Immature natural killer cell (primary cell): ENCODE results near the gene DNAJC1. TPM values are rescaled to one million over a fixed set of nuclear protein-coding genes. Genes with fewer than 3 reads are reported as not detected.
"Not testable (repeated sequence)": the region's sequence is repeated elsewhere in the genome, so short reads cannot be mapped to it uniquely, and the experiment has no call there.

Experiments used
- DNase-seq, 3 donors: peaks; one replicate each; pipeline ENCODE4 v3.0.0; 2022; ENCODE audit warnings: mixed read lengths in 1 of 3
- H3K27ac Mint-ChIP-seq, 6 donors: one replicate each; pipeline ENCODE4 v1.8.0; 2020; ENCODE audit warnings: mixed read lengths in 6 of 6, mild to moderate bottlenecking in 5 of 6, inconsistent platforms in 4 of 6, moderate library complexity in 3 of 6
- H3K27me3 Mint-ChIP-seq, 3 donors: one replicate each; pipeline ENCODE4 v1.8.0; 2020 to 2021; ENCODE audit warnings: low read depth in 3 of 3, mild to moderate bottlenecking in 3 of 3, mixed read lengths in 3 of 3, moderate library complexity in 3 of 3, inconsistent platforms in 1 of 3
- H3K36me3 Mint-ChIP-seq, 3 donors: one replicate each; pipeline ENCODE4 v1.8.0; 2020; ENCODE audit warnings: mixed read lengths in 3 of 3, inconsistent platforms in 2 of 3, mild to moderate bottlenecking in 2 of 3
- H3K4me1 Mint-ChIP-seq, 2 donors: one replicate each; pipeline ENCODE4 v1.8.0; 2020; ENCODE audit warnings: inconsistent platforms in 2 of 2, mild to moderate bottlenecking in 2 of 2, mixed read lengths in 2 of 2, moderate library complexity in 1 of 2
- H3K4me3 Mint-ChIP-seq, 5 donors: one replicate each; pipeline ENCODE4 v1.8.0; 2020; ENCODE audit warnings: mild to moderate bottlenecking in 5 of 5, mixed read lengths in 5 of 5, inconsistent platforms in 3 of 5, moderate library complexity in 3 of 5
- H3K9me3 Mint-ChIP-seq, 6 donors: one replicate each; pipeline ENCODE4 v1.8.0; 2020; ENCODE audit warnings: mild to moderate bottlenecking in 6 of 6, mixed read lengths in 6 of 6, inconsistent platforms in 4 of 6, moderate library complexity in 3 of 6
- polyA plus RNA-seq, 3 donors: library from polyadenylated mRNA; unstranded; fragments of 300-500 nt; fragmentation: Illumina TruSeq; gene quantifications; one replicate each; pipeline ENCODE4 v1.2.3, GENCODE V29; 2021

The DNAJC1 gene
- polyA plus RNA-seq, 3 donors from 2014 or later = 25.6 to 69.3 (median 67.4) TPM

GRCh38 chr10:21904930-21905329, 98.6 kb downstream of the DNAJC1 start:
- Mint-ChIP-seq H3K36me3 (peaks cover 5 to 25% (median 9%) of the 10 kb centered on the region in 3 donors), H3K9me3 (no peaks in the 10 kb centered on the region), H3K4me1 (no peaks in the 10 kb centered on the region), H3K4me3 (no peak overlapping the region), H3K27ac (no peak overlapping the region), H3K27me3 (peaks cover 0 to 2% (median 0%) of the 10 kb centered on the region in 3 donors)
- DNase-seq = no peak

GRCh38 chr10:21899736-21900135, 103.8 kb downstream of the DNAJC1 start:
- Mint-ChIP-seq H3K4me3 (no peak overlapping the region), H3K9me3 (no peaks in the 10 kb centered on the region), H3K4me1 (peaks cover 7 to 26% of the 10 kb centered on the region in 2 donors), H3K36me3 (peaks cover 5 to 23% (median 15%) of the 10 kb centered on the region in 3 donors), H3K27me3 (no peaks in the 10 kb centered on the region), H3K27ac (no peak overlapping the region)
- no peak for DNase-seq

- DNase-seq = no peak
- Mint-ChIP-seq H3K27ac (peak overlapping the region in 1 of 6 donors; percentile 9), H3K27me3 (peaks cover 0 to 2% (median 0%) of the 10 kb centered on the region in 3 donors), H3K4me1 (peaks cover 15 to 46% of the 10 kb centered on the region in 2 donors), H3K36me3 (peaks cover 12 to 24% (median 16%) of the 10 kb centered on the region in 3 donors), H3K4me3 (no peak overlapping the region), H3K9me3 (peaks cover 0 to 6% (median under 1%) of the 10 kb centered on the region in 6 donors)
Observed at GRCh38 chr10:21895932-21896331, 107.6 kb downstream of the DNAJC1 start.

- Mint-ChIP-seq H3K4me3 (no peak overlapping the region), H3K27me3 (peaks cover 0 to 2% (median 0%) of the 10 kb centered on the region in 3 donors), H3K36me3 (peaks cover 11 to 24% (median 12%) of the 10 kb centered on the region in 3 donors), H3K27ac (peak overlapping the region in 2 of 6 donors; percentile 7 to 18), H3K4me1 (peaks cover 27 to 57% of the 10 kb centered on the region in 2 donors), H3K9me3 (peaks cover 0 to 6% (median under 1%) of the 10 kb centered on the region in 6 donors)
- DNase-seq = no peak
Observed at GRCh38 chr10:21894648-21895342, 108.7 kb downstream of the DNAJC1 start.

- Mint-ChIP-seq H3K36me3 (peaks cover 3 to 17% (median 12%) of the 10 kb centered on the region in 3 donors), H3K4me3 (peak overlapping the region; percentile 58 to 67 (median 62)), H3K27me3 (peaks cover 0 to 3% (median 2%) of the 10 kb centered on the region in 3 donors), H3K4me1 (peaks cover 55 to 76% of the 10 kb centered on the region in 2 donors), H3K9me3 (peaks cover 0 to 6% (median 2%) of the 10 kb centered on the region in 6 donors), H3K27ac (peak overlapping the region in 3 of 6 donors; percentile 8 to 16 (median 12))
- peak; percentile 18 to 28 (median 26) for DNase-seq
Observed at GRCh38 chr10:21891439-21891838, 112.1 kb downstream of the DNAJC1 start.

- Mint-ChIP-seq H3K36me3 (peaks cover 14 to 27% (median 16%) of the 10 kb centered on the region in 3 donors), H3K4me3 (peak overlapping the region; percentile 7 to 87 (median 46)), H3K4me1 (peaks cover 64 to 82% of the 10 kb centered on the region in 2 donors), H3K27ac (peak overlapping the region in 2 of 6 donors; percentile 29 to 53), H3K9me3 (peaks cover 0 to 18% (median 9%) of the 10 kb centered on the region in 6 donors), H3K27me3 (peaks cover 0 to 3% (median 2%) of the 10 kb centered on the region in 3 donors)
- peak in 1 of 3 donors; percentile 11 for DNase-seq
Observed at GRCh38 chr10:21889477-21890275, 113.9 kb downstream of the DNAJC1 start.

- Mint-ChIP-seq H3K9me3 (peaks cover 0 to 18% (median 8%) of the 10 kb centered on the region in 6 donors), H3K4me3 (peak overlapping the region; percentile 35 to 87 (median 75)), H3K27ac (no peak overlapping the region), H3K36me3 (peaks cover 11 to 22% (median 13%) of the 10 kb centered on the region in 3 donors), H3K27me3 (peaks cover 0 to 3% (median 2%) of the 10 kb centered on the region in 3 donors), H3K4me1 (peaks cover 64 to 81% of the 10 kb centered on the region in 2 donors)
- DNase-seq = peak in 2 of 3 donors; percentile 13
Observed at GRCh38 chr10:21888959-21889358, 114.6 kb downstream of the DNAJC1 start.

GRCh38 chr10:21885940-21886339, 117.6 kb downstream of the DNAJC1 start:
- peaks cover 0 to 3% (median 0%) of the 10 kb centered on the region in 3 donors for H3K27me3 Mint-ChIP-seq
- DNase-seq = no peak
- H3K4me1 Mint-ChIP-seq = peaks cover 58 to 69% of the 10 kb centered on the region in 2 donors
- H3K9me3 Mint-ChIP-seq = peaks cover 0 to 13% (median 7%) of the 10 kb centered on the region in 6 donors
- peak overlapping the region in 1 of 6 donors; percentile 11 for H3K27ac Mint-ChIP-seq
- peak overlapping the region in 4 of 5 donors; percentile 0 to 31 (median 10) for H3K4me3 Mint-ChIP-seq
- H3K36me3 Mint-ChIP-seq = peaks cover 12 to 19% (median 16%) of the 10 kb centered on the region in 3 donors

- Mint-ChIP-seq H3K4me3 (no peak overlapping the region), H3K27ac (no peak overlapping the region), H3K4me1 (peaks cover 0 to 4% of the 10 kb centered on the region in 2 donors), H3K36me3 (peaks cover 28 to 44% (median 43%) of the 10 kb centered on the region in 3 donors), H3K27me3 (peaks cover 0 to 4% (median 0%) of the 10 kb centered on the region in 3 donors), H3K9me3 (peaks cover 5 to 15% (median 13%) of the 10 kb centered on the region in 6 donors)
- DNase-seq = no peak
Observed at GRCh38 chr10:21873198-21873597, 130.3 kb downstream of the DNAJC1 start.

GRCh38 chr10:21872771-21873170, 130.8 kb downstream of the DNAJC1 start:
- not testable (repeated sequence) for H3K4me3 Mint-ChIP-seq, H3K4me1 Mint-ChIP-seq, H3K27ac Mint-ChIP-seq, H3K27me3 Mint-ChIP-seq, DNase-seq
- peaks cover 28 to 44% (median 43%) of the 10 kb centered on the region in 3 donors for H3K36me3 Mint-ChIP-seq
- peaks cover 5 to 15% (median 13%) of the 10 kb centered on the region in 6 donors for H3K9me3 Mint-ChIP-seq

- Mint-ChIP-seq H3K9me3 (peaks cover 5 to 15% (median 13%) of the 10 kb centered on the region in 6 donors), H3K36me3 (peaks cover 35 to 54% (median 44%) of the 10 kb centered on the region in 3 donors), H3K27ac (peak overlapping the region in 1 of 6 donors; percentile 19), H3K4me3 (no peak overlapping the region), H3K4me1 (peaks cover 4 to 13% of the 10 kb centered on the region in 2 donors), H3K27me3 (peaks cover 0 to 2% (median 0%) of the 10 kb centered on the region in 3 donors)
- DNase-seq = no peak
Observed at GRCh38 chr10:21870849-21871248, 132.7 kb downstream of the DNAJC1 start.

- H3K27me3 Mint-ChIP-seq, H3K4me3 Mint-ChIP-seq, H3K27ac Mint-ChIP-seq, DNase-seq: not testable (repeated sequence)
- Mint-ChIP-seq H3K4me1 (peaks cover 4 to 23% of the 10 kb centered on the region in 2 donors), H3K36me3 (peaks cover 30 to 57% (median 39%) of the 10 kb centered on the region in 3 donors), H3K9me3 (peaks cover 5 to 15% (median 13%) of the 10 kb centered on the region in 6 donors)
Observed at GRCh38 chr10:21869087-21869486, 134.4 kb downstream of the DNAJC1 start.

- H3K27ac Mint-ChIP-seq = peak overlapping the region in 2 of 6 donors; percentile 26 to 45
- peaks cover 20 to 46% of the 10 kb centered on the region in 2 donors for H3K4me1 Mint-ChIP-seq
- peaks cover 5 to 39% (median 5%) of the 10 kb centered on the region in 3 donors for H3K36me3 Mint-ChIP-seq
- H3K9me3 Mint-ChIP-seq = no peaks in the 10 kb centered on the region
- H3K27me3 Mint-ChIP-seq = peaks cover 0 to 6% (median 0%) of the 10 kb centered on the region in 3 donors
- no peak overlapping the region for H3K4me3 Mint-ChIP-seq
- DNase-seq = no peak
Observed at GRCh38 chr10:21860718-21861117, 142.8 kb downstream of the DNAJC1 start.
